Kidney (tissue), 14 donors: ENCODE measurements around the gene PRDM10. TPM values are rescaled to one million over a fixed set of nuclear protein-coding genes. Genes with fewer than 3 reads are reported as not detected.

Source experiments
- DNase-seq, 5 donors: peaks; one replicate each; pipeline ENCODE4 v3.0.0-alpha.2; 2013 to 2020
- FAIRE-seq: peaks from 2 replicates; lab custom pipeline; 2012; peaks lifted over from hg19 to GRCh38; lab: Jason Lieb, UNC
- H3K27ac ChIP-seq, 2 donors: one replicate each; pipeline ENCODE4 v1.7.0; 2013; ENCODE audit warnings: low read depth in 2 of 2, low read length in 2 of 2, inconsistent platforms in 1 of 2
- H3K27me3 ChIP-seq: one replicate; pipeline ENCODE4 v1.7.1; 2013; ENCODE audit warnings: low read length, inconsistent platforms; ENCODE audit not compliant: control insufficient read depth, insufficient read depth
- H3K36me3 ChIP-seq, 3 donors: one replicate each; pipeline versions ENCODE4 v1.7.0 to v1.7.1; 2013; ENCODE audit warnings: low read length in 3 of 3, control low read depth in 1 of 3, inconsistent platforms in 1 of 3; ENCODE audit not compliant: insufficient read depth in 3 of 3, control insufficient read depth in 2 of 3
- H3K4me1 ChIP-seq, 3 donors: one replicate each; pipeline versions ENCODE4 v1.7.0 to v1.7.1; 2013; ENCODE audit warnings: low read length in 3 of 3, inconsistent platforms in 1 of 3, low read depth in 1 of 3; ENCODE audit not compliant: control insufficient read depth in 2 of 3, insufficient read depth in 2 of 3
- H3K4me3 ChIP-seq, 3 donors: one replicate each; pipeline versions ENCODE4 v1.7.0 to v1.8.1; 2013; ENCODE audit warnings: low read length in 3 of 3, control low read depth in 1 of 3, inconsistent platforms in 1 of 3
- H3K9ac ChIP-seq, 3 donors: one replicate each; pipeline versions ENCODE4 v1.7.0 to v1.7.1; 2013; ENCODE audit warnings: low read length in 3 of 3, control low read depth in 1 of 3, inconsistent platforms in 1 of 3
- H3K9me3 ChIP-seq, 3 donors: one replicate each; pipeline versions ENCODE4 v1.7.0 to v1.7.1; 2013; ENCODE audit warnings: low read length in 3 of 3, control low read depth in 1 of 3, inconsistent platforms in 1 of 3; ENCODE audit not compliant: control insufficient read depth in 2 of 3, insufficient read depth in 1 of 3
- intact Hi-C: fragments of 100-400 bp; cut with DNase I; formaldehyde crosslinking; loops from one replicate; pipeline ENCODE4 v1.11.1; 2022
- polyA plus RNA-seq: library from polyadenylated mRNA; stranded (reverse); fragments of 350-450 nt; fragmentation: Illumina TruSeq; extraction: RNeasy Lipid Tissue Mini Kit (QIAGEN cat#74804); gene quantifications from one replicate; pipeline ENCODE4 v1.2.3, GENCODE V29; 2014; ENCODE audit warnings: low read depth, low replicate concordance; ENCODE audit not compliant: insufficient read depth
- total RNA-seq: library from RNA; stranded (reverse); fragmentation: NEBNext Ultra II Directional; extraction: Animal tissue kit (Norgen Biotek cat#: 25700); gene quantifications from one replicate; pipeline ENCODE4 v1.2.1, GENCODE V29; 2021
- TF ChIP-seq, protein P1 (sequence below): IDR thresholded peaks from 3 replicates; pipeline ENCODE4 v1.5.1; 2012; ENCODE audit warnings: mild to moderate bottlenecking, moderate library complexity, borderline replicate concordance; ENCODE audit not compliant: insufficient read depth; ENCODE audit errors: extremely low read depth
- donor health status: control.
- donor health status: control.
- donor health status: control.
- donor health status: control.
- donor health status: control.
- donor health status: DM: yes; HTN: yes; CAD: no.
- donor health status: Normal renal cell carcinoma (clear cell type).

The PRDM10 gene
- total and polyA plus RNA-seq, 2 donors from 2014 or later, result 1.5 to 8.0 TPM

DNA sequence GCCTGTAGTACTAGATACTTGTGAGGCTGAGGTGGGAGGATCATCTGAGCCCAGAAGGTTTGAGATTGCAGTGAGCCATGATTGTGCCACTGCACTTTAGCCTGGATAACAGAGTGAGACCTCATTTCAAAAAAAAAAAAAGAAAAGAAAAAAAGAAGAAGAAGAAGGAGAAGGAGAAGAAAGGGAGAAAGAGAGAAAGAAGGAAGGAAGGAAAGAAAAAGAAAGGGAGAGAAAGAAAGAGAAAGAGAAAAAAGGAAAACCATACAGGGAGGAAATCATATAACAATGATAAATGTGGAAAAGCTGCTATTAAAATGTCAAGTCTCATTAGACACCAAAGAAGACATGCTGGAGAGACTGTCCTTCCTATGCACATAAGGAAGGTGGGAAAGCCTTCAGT, 5.7 kb upstream of the PRDM10 start:
- TF ChIP-seq, protein P1, sequence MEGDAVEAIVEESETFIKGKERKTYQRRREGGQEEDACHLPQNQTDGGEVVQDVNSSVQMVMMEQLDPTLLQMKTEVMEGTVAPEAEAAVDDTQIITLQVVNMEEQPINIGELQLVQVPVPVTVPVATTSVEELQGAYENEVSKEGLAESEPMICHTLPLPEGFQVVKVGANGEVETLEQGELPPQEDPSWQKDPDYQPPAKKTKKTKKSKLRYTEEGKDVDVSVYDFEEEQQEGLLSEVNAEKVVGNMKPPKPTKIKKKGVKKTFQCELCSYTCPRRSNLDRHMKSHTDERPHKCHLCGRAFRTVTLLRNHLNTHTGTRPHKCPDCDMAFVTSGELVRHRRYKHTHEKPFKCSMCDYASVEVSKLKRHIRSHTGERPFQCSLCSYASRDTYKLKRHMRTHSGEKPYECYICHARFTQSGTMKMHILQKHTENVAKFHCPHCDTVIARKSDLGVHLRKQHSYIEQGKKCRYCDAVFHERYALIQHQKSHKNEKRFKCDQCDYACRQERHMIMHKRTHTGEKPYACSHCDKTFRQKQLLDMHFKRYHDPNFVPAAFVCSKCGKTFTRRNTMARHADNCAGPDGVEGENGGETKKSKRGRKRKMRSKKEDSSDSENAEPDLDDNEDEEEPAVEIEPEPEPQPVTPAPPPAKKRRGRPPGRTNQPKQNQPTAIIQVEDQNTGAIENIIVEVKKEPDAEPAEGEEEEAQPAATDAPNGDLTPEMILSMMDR, result no peak
- Histone ChIP-seq H3K36me3 (no peaks in the 10 kb centered on the region), H3K27me3 (no peaks in the 10 kb centered on the region), H3K9ac (no peak overlapping the region), H3K9me3 (no peaks in the 10 kb centered on the region), H3K4me1 (no peaks in the 10 kb centered on the region), H3K4me3 (no peak overlapping the region), H3K27ac (no peak overlapping the region)
- intact Hi-C loops, result no loop called here
- no peak for FAIRE-seq
- no peak for DNase-seq

DNA sequence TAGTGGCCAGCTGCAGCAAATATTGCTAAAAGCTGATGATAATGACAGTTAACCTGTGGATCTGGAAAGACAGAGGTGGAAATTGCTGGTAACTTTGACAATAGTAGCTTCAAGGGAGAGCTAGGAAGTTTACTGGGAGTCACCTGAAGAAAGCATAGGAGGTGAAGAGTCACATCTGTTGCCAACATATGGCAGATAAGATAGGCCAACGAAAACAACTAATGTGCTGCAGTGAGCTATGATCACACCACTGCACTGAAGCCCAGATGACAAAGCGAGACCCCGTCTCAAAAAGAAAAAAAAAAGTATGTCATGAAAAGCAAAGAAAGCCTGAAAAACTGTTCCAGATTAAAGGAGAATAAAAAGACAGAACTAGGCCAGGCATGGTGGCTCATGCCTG, 4.3 kb upstream of the PRDM10 start:
- DNase-seq, result no peak
- intact Hi-C loops, result no loop called here
- H3K27ac ChIP-seq, result no peak overlapping the region
- TF ChIP-seq, protein P1, result no peak
- FAIRE-seq, result no peak
- H3K4me3 ChIP-seq, result no peak overlapping the region
- H3K27me3 ChIP-seq, result no peaks in the 10 kb centered on the region
- no peaks in the 10 kb centered on the region for H3K4me1 ChIP-seq
- no peaks in the 10 kb centered on the region for H3K36me3 ChIP-seq
- H3K9me3 ChIP-seq, result no peaks in the 10 kb centered on the region
- no peak overlapping the region for H3K9ac ChIP-seq

DNA sequence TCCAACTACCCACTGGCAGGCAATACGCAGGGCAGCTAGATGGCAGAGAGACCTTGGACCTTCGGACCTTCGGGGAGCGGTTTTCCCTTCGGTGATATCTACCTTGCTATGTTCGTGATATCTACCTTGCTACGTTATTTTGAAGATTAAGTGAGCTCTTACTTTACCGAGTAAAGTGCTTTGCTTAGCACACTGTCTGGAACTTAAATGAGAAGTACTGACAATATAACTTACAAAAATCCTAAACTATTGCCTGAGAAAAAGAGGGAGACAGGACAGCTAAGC, 1.0 kb upstream of the PRDM10 start:
- peak overlapping the region; percentile 77 to 81 (median 80) for H3K4me3 ChIP-seq
- TF ChIP-seq, protein P1, result no peak
- no peaks in the 10 kb centered on the region for H3K27me3 ChIP-seq
- no peak for DNase-seq
- H3K9ac ChIP-seq, result peak overlapping the region; percentile 50 to 59 (median 51)
- H3K4me1 ChIP-seq, result peaks cover 0 to 3% (median 2%) of the 10 kb centered on the region in 3 donors
- intact Hi-C loops, result no loop called here
- H3K36me3 ChIP-seq, result no peaks in the 10 kb centered on the region
- no peak for FAIRE-seq
- H3K27ac ChIP-seq, result peak overlapping the region; percentile 99
- no peaks in the 10 kb centered on the region for H3K9me3 ChIP-seq
